ENCODE data around the gene LRIG1.

Gene LRIG1

DNA sequence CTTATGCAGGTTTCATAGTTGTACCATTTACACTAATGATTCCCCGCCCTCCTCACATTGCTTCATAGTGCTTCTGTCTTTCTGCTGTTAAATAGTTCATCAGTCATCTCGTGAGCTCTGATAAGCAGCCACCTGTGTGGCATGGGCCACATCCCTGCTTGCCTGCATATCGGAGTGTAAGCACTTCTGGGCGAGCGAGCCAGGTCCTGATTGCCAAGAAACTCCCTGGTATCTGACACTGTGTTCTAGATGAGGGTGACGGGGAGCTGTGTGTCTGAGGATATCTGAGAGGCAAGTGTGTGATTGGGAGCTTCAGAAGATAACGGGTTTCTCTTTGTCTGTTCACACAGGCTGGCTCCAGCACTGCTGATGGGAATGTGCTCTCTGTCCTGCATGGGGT lies 130.6 kb downstream of the LRIG1 start:
- no peak for DNase-seq

DNA sequence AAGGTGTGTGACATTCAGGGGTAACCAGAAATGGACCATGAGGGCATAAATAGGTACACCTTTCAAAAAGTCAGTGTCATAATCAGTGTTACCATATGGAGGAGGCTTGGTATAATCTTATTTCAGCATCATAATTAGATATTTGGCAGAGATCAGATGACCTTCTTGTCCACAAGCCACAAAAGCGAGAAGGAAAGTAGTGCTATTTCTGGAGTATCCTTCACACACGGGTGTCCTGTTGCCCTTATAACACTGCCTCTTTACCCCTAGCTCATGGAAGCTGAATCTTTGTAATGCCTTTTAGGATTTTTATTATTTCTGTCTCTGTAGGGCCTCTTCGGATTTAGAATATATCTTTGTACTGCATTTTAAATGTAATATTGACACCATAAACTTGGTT lies 132.8 kb downstream of the LRIG1 start:
- DNase-seq = no peak

DNA sequence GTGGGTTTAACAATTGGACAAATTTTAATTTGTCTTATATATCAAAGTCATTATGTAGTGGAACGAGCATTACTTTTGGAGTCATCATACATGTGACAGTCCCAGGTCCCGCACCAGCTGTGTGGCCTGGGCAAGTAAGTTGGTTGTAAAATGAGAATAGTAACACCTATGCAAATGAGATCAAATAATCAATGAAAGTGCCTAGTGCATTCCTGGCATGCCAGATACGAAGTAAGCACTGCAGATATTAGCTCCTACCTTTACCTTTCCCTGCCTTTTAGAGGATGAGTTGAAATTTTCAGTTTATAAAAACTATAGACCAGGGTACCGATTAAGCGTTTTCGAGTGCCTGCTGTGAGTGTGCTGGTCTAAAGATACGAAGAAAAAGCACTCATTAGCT lies 134.1 kb downstream of the LRIG1 start:
- no peak for DNase-seq

GRCh38 chr3:66365080-66365479 lies 135.7 kb downstream of the LRIG1 start:
- DNase-seq = no peak

DNA sequence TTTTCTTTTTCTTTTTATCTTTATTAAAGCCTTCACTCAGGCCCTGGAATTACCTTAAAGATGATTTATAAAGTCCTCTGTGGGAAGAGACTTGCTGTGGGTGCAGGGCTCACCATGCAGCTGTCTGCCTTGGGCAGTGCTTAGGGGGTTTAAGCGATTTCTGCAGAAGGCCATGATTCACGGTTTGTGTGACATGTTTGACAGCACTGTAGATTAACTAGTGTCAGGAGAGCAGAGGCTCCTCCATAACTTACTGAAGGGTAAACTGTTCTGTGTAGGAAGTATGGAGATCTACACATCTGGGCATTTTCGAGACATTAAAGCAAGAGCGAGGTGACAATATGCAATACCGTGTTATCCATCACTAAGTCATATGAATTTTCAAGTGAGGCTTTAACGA lies 137.7 kb downstream of the LRIG1 start:
- no peak for DNase-seq

DNA sequence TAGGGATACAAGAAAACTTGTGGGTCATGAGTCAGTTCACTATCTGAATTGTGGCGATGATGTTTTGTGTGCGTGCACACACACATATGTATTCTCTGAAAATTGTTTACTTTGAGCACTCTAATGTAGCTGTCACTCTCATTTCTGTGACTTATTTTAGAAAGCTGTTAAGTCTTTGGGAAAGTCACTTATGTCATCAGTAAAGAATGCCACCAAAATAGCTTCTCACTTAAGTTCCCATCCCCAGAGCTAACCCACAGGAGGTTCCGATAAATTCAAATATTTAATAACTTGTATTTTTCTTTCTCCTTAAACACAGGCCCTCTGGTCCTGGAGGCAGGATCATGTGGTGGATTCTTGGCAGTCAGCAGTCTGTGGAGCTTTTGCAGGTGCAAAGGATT lies 138.3 kb downstream of the LRIG1 start:
- no peak for DNase-seq

- DNase-seq = no peak
Measured at GRCh38 chr3:66361356-66361755, 139.5 kb downstream of the LRIG1 start.

GRCh38 chr3:66355997-66356396 lies 144.8 kb downstream of the LRIG1 start:
- DNase-seq = no peak

DNA sequence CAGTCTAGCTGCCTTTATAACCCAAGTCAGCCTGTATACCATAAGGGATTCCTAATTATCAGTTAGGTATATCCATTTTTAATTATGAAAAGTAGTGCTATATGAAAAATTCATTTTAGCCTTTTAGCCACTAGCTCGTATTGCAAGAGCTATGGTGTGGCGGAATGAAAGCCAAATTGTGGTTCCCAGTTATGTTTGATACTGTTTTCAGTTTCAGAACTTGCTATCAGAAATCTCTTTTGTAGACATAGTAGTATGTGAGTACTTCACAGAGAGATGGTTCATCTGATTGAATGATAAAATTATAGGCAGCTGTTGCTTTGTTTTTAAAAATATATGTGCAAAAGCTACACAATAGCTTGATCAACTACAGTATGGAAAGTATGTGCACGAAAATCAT lies 145.4 kb downstream of the LRIG1 start:
- DNase-seq = no peak

GRCh38 chr3:66354001-66354400 lies 146.8 kb downstream of the LRIG1 start:
- no peak for DNase-seq

GRCh38 chr3:66353530-66353929 lies 147.3 kb downstream of the LRIG1 start:
- DNase-seq = no peak

DNA sequence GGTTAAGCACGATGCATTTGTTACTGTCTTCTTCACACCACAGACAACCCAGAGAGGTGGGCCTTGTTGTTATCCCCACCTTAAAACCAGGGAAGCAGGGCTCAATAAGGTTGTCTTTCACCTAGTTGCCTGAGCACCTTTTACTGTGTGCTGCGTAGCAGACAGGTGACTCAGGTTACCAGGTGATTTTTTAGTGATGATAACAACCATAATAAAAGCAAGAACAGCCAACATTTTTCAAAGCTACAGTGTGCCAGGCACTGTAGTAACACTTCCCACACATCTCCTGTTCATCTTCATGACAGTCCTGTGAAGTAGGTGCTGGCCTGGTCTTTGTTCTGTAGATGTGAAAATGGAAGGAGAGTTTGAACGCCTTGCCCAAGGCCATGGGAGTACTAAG lies 147.8 kb downstream of the LRIG1 start:
- DNase-seq = no peak

DNA sequence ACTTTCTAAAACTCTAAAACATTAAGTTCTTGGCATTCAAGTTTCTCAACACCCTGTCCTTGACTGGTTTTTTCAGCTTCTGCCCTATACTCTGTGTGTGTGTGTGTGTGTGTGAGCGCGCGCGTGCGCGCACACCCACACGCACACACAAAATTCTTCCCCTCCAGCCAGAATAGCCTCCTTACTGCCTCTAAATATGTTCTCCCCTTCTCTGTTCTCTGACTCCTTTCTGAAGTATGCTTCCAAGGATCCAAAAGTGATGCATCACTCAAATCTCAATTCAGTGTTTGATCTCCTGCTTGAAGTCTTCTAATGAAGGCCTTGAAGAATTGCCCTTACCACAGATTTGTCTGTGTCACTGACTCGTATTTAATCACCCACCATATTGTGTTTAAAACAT lies 150.2 kb downstream of the LRIG1 start:
- no peak for DNase-seq

GRCh38 chr3:66348704-66349103 lies 152.1 kb downstream of the LRIG1 start:
- peak in 20 of 56 donors; percentile 2 to 72 (median 18) for DNase-seq

DNA sequence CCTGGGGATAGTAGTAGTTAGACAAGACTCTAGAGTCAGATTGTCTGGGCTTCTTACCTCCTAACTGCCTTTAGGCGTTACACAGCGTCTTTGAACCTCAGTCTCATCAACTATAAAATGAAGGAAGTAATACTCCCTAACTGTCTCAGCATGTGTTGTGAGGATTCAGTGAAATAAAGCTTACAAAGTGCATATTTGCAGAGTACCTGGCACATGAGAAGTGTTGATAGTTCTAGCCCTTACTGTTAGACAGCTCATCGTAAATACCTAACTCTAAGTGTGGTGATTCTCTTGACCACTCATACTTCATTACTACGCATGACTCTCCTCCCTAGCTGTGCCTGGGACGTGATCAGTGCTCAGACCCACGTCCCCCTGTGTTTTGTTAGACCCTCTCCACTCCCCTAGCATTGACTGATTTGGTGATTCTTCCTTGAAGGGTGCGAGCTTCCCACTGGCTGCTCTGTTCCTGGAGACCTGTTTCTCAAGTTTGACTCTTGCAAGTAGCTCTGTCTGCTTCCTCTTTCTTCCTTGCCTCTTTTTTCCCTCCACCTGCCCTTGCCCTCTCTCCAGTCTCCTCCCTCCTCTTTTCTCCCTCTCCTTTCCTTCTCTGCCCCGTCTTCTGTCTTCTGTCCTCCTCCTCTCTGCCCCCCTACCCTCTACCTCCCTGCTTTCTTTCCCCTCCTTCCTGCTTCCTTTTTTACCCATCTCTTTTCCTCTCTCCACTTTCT lies 155.8 kb downstream of the LRIG1 start:
- DNase-seq = no peak

DNA sequence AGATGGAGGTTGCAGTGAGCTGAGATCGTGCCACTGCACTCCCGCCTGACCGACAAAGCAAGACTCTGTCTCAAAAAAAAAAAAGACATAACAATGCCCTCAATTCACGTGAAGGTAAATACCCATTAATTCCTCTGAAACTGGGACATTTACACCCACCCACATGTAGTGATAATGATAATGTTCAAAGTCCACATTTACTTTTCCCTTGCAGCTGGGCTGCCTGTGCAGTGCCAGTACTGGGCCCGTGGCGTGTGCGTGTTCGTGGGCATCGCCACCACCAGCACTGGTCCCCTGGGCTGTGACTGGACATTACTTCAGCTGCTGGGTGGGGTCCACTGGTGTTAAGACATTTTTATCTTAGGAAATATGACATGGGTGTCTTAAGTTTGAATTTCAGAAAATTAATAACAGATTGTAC lies 156.4 kb downstream of the LRIG1 start:
- no peak for DNase-seq

GRCh38 chr3:66342717-66343356 lies 158.0 kb downstream of the LRIG1 start:
- no peak for DNase-seq

- DNase-seq = no peak
Measured at GRCh38 chr3:66338927-66339326, 161.9 kb downstream of the LRIG1 start.

DNA sequence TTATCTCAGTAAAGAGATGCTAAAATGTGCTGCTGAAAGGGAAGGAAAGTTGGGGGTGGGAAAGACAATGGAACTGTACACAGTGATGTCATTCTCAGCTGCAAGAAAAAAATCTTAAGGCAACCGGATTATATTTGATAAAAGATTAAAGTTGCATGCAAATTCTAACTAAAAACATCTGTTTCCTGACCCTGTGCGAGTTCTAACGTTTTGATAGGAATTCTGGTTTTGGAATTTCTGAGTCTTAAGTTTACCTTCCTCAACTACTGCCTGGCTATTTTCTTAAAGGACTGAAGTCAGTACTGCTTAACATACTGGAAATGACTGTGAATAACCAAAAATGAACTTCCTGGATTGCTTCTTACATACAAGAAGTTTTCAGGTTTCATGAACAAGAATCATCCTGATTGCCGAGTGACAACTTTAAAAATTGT lies 164.5 kb downstream of the LRIG1 start:
- no peak for DNase-seq

DNA sequence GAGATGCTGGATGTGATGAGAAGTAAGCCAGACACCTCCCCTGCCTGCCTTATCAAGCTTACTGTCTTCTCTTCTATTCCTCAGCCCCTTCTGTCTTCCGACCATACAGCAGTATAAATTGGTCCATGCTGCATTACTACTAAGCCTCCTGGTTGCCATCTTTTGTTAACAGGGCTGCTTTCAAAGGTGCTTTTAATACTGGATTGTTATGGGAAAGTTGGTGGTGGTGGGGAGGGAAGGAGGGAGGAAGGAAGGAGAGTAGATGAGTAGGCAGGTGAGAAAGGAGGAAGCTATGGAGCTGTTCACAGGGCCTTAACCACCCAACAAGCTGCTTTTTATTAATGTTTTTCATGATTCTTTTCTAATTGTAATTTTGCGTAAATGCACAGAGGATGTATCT lies 165.2 kb downstream of the LRIG1 start:
- no peak for DNase-seq
